K562 (cell line): ENCODE measurements around the gene CCNL2. TPM values are rescaled to one million over a fixed set of nuclear protein-coding genes. Genes with fewer than 3 reads are reported as not detected.
A peak's percentile ranks its signal among the peaks of the same experiment; 100 is the strongest.

Experiments
- ARNT ChIP-seq, 2 experiments: fragments of 450-650 bp; IDR thresholded peaks; 2 replicates each; pipeline ENCODE4 v1.6.1; 2016; ENCODE audit warnings: mild to moderate bottlenecking in 1 of 2
- ATF2 ChIP-seq: sonication (generic); formaldehyde crosslinking; IDR thresholded peaks from 2 replicates; pipeline ENCODE4 v1.8.1; 2022; ENCODE audit warnings: missing genetic modification reagents
- CCNT2 ChIP-seq: IDR thresholded peaks from 2 replicates; pipeline ENCODE4 v1.6.1; 2011; ENCODE audit warnings: borderline replicate concordance, low read depth, mild to moderate bottlenecking, moderate library complexity, mixed read lengths, low read length; ENCODE audit not compliant: insufficient read length; ENCODE audit errors: extremely low read depth
- CEBPB ChIP-seq: fragments of 450-650 bp; IDR thresholded peaks from 2 replicates; pipeline ENCODE4 v1.6.1; 2016; ENCODE audit warnings: missing genetic modification characterization, missing compliant biosample characterization
- DACH1 ChIP-seq: fragments of 450-650 bp; IDR thresholded peaks from 2 replicates; pipeline ENCODE4 v1.6.1; 2018; ENCODE audit not compliant: partially characterized antibody
- ETS2 ChIP-seq: IDR thresholded peaks from 2 replicates; pipeline ENCODE4 v1.6.1; 2016; ENCODE audit warnings: borderline replicate concordance, missing genetic modification characterization, mild to moderate bottlenecking, moderate library complexity, missing compliant biosample characterization; ENCODE audit not compliant: poor library complexity, severe bottlenecking
- ETV5 ChIP-seq: sonication (generic); formaldehyde crosslinking; IDR thresholded peaks from 2 replicates; pipeline ENCODE4 v1.4.0; 2020; ENCODE audit warnings: low read depth, mild to moderate bottlenecking, missing genetic modification reagents
- FOXJ2 ChIP-seq: fragments of 200-800 bp; sonication (Bioruptor generic); IDR thresholded peaks from 2 replicates; pipeline ENCODE4 v1.6.1; 2016; ENCODE audit warnings: missing genetic modification characterization, missing compliant biosample characterization
- GABPB1 ChIP-seq: sonication (generic); formaldehyde crosslinking; IDR thresholded peaks from 2 replicates; pipeline ENCODE4 v1.8.0; 2022; ENCODE audit warnings: mild to moderate bottlenecking, missing genetic modification reagents
- MEF2D ChIP-seq: conservative IDR thresholded peaks from 2 replicates; pipeline ENCODE4 v1.6.1; 2016; ENCODE audit warnings: low read depth, missing genetic modification characterization, missing compliant biosample characterization
- MXD1 ChIP-seq: fragments of 250-450 bp; sonication (Bioruptor Pico); IDR thresholded peaks from 2 replicates; pipeline ENCODE4 v1.8.0; 2021; ENCODE audit warnings: borderline replicate concordance, mild to moderate bottlenecking, moderate library complexity; ENCODE audit not compliant: poor library complexity, severe bottlenecking
- PBX2 ChIP-seq, 2 experiments: IDR thresholded peaks in 1 of 2; conservative IDR thresholded peaks in 1 of 2; 2 replicates each; pipeline ENCODE4 v1.6.1; 2016; ENCODE audit warnings: low read depth in 2 of 2, mild to moderate bottlenecking in 1 of 2, missing compliant biosample characterization in 1 of 2, missing genetic modification characterization in 1 of 2, moderate library complexity in 1 of 2
- PHF20 ChIP-seq: fragments of 450-650 bp; IDR thresholded peaks from 2 replicates; pipeline ENCODE4 v1.6.1; 2018; ENCODE audit not compliant: partially characterized antibody
- PKNOX1 ChIP-seq: fragments of 450-650 bp; IDR thresholded peaks from 2 replicates; pipeline ENCODE4 v1.6.1; 2016
- SRF ChIP-seq, 2 experiments: fragments of 250-450, 450-650 bp in 1 of 2; sonication (Bioruptor Pico) in 1 of 2; sonication (generic) in 1 of 2; formaldehyde crosslinking; IDR thresholded peaks; 2 replicates each; pipeline versions ENCODE4 v1.5.0 to v1.5.1; 2020 to 2022; ENCODE audit warnings: mild to moderate bottlenecking in 1 of 2, missing genetic modification reagents in 1 of 2
- SRSF1 ChIP-seq: fragments of 200-400 bp; formaldehyde crosslinking; IDR thresholded peaks from 2 replicates; pipeline ENCODE4 v1.6.1; 2017; ENCODE audit warnings: mild to moderate bottlenecking, low read depth, low read length, moderate library complexity
- ZNF134 ChIP-seq: fragments of 250-450 bp; sonication (Bioruptor Pico); conservative IDR thresholded peaks from 2 replicates; pipeline ENCODE4 v1.4.0; 2020
- ZNF184 ChIP-seq: sonication (generic); formaldehyde crosslinking; IDR thresholded peaks from 2 replicates; pipeline ENCODE4 v1.5.0; 2020; ENCODE audit warnings: missing genetic modification reagents
- ZNF436 ChIP-seq: fragments of 250-450, 450-650 bp; sonication (Bioruptor Pico); formaldehyde crosslinking; IDR thresholded peaks from 2 replicates; pipeline ENCODE4 v1.7.0; 2020; ENCODE audit warnings: mild to moderate bottlenecking
- ZNF445 ChIP-seq: fragments of 250-450 bp; sonication (Bioruptor Pico); IDR thresholded peaks from 2 replicates; pipeline ENCODE4 v1.4.0; 2020; ENCODE audit warnings: low read depth, mild to moderate bottlenecking, moderate library complexity
- ZNF561 ChIP-seq: fragments of 450-650 bp; formaldehyde crosslinking; conservative IDR thresholded peaks from 2 replicates; pipeline ENCODE4 v1.4.0; 2020; ENCODE audit warnings: mild to moderate bottlenecking, moderate library complexity
- ZNF699 ChIP-seq: fragments of 250-450 bp; sonication (Bioruptor Pico); IDR thresholded peaks from 2 replicates; pipeline ENCODE4 v1.8.0; 2021; ENCODE audit warnings: mild to moderate bottlenecking, moderate library complexity; ENCODE audit not compliant: insufficient replicate concordance
- ZNF780A ChIP-seq: fragments of 250-450 bp; sonication (Bioruptor Pico); IDR thresholded peaks from 2 replicates; pipeline ENCODE4 v1.5.0; 2021; ENCODE audit warnings: mild to moderate bottlenecking
- polyA plus RNA-seq, 8 experiments: library from polyadenylated mRNA; depleted of rRNA in 4 of 8; stranded (reverse) in 5 of 8; unstranded in 3 of 8; fragments of >200 nt; fragmentation: Nextera tagmentation in 2 of 8; fragmentation: Illumina TruSeq in 1 of 8; extraction: Ambion mirVana in 2 of 8; extraction: Trizol in 1 of 8; gene quantifications; 2 replicates each; pipeline versions ENCODE4 v1.2.1 to v1.2.3, GENCODE V29; 2011 to 2014; ENCODE audit warnings: inconsistent platforms in 1 of 8, missing spikeins in 1 of 8
- total RNA-seq, 7 experiments: library from RNA; depleted of rRNA in 6 of 7; stranded (reverse); fragments of >200 nt in 6 of 7; fragmentation: Illumina TruSeq in 2 of 7; extraction: Trizol in 2 of 7; gene quantifications; 2 replicates each; pipeline versions ENCODE4 v1.2.1 to v1.2.3, GENCODE V29; 2011 to 2021; ENCODE audit warnings: low replicate concordance in 1 of 7

Gene CCNL2
- total and polyA plus RNA-seq, 9 of the 15 experiments (the other 6 are each of a cell fraction or from before 2014, with no cell fraction given): 2.8 to 287 (median 94.5) TPM

- TF ChIP-seq ZNF184 (CRISPR knock-in tag) (no peak), ZNF436 (CRISPR knock-in tag) (no peak), ZNF699 (CRISPR knock-in tag) (no peak), SRSF1 (peak; percentile 40; the same call in 1 of the 2 replicates), MEF2D (tag) (no peak), FOXJ2 (no peak), ARNT (IDR thresholded peaks at IDR 0.05) (no peak), ZNF780A (CRISPR knock-in tag) (no peak), PBX2 (CRISPR knock-in tag; IDR thresholded peaks at IDR 0.05; ENCODE audit: low read depth) (peak; percentile 98), PBX2 (tag; conservative IDR thresholded peaks at IDR 0.05; ENCODE audit: low read depth) (peak; percentile 95), GABPB1 (CRISPR knock-in tag) (peak; percentile 97), ATF2 (CRISPR knock-in tag) (no peak), CEBPB (tag) (no peak), PHF20 (peak; percentile 95), ETS2 (no peak), SRF (CRISPR knock-in tag; IDR thresholded peaks at IDR 0.05) (peak in 1 of 2 experiments; percentile 72; a peak in 1 of 4 replicates), ETV5 (CRISPR knock-in tag) (peak; percentile 95), PKNOX1 (peak; percentile 100), MXD1 (CRISPR knock-in tag) (peak; percentile 70), ZNF445 (CRISPR knock-in tag) (no peak), DACH1 (no peak), ZNF134 (CRISPR knock-in tag) (no peak), ZNF561 (no peak), CCNT2 (peak; percentile 95)
Observed at GRCh38 chr1:1399187-1399871, at the start of gene CCNL2 (continued).
